NCI-H146 treated with DMSO at 0.1 percent for 48 hours (cell line): ENCODE data around the gene ANKRD13B.

Experiments
- DNase-seq: peaks from one replicate; lab custom pipeline; 2025; ENCODE audit not compliant: unreplicated experiment; lab: John Stamatoyannopoulos, UW

The ANKRD13B gene

GRCh38 chr17:29568331-29569244 is 24.3 kb upstream of the ANKRD13B start, which contains the start of gene TP53I13:
Gene TP53I13 (plus strand): TSS chr17:29568701. CDS start chr17:29568759, 58 bp downstream.
- DNase-seq: peak; percentile 46

- DNase-seq: no peak
Measured at GRCh38 chr17:29569245-29569950, 23.5 kb upstream of the ANKRD13B start.

GRCh38 chr17:29570521-29570920 is 22.4 kb upstream of the ANKRD13B start:
- DNase-seq: no peak

- no peak for DNase-seq
Measured at GRCh38 chr17:29571486-29571882, 21.4 kb upstream of the ANKRD13B start.

- no peak for DNase-seq
Measured at GRCh38 chr17:29571883-29572681, 20.9 kb upstream of the ANKRD13B start.

GRCh38 chr17:29572691-29573557 is 20.0 kb upstream of the ANKRD13B start:
- no peak for DNase-seq

- no peak for DNase-seq
Measured at GRCh38 chr17:29573558-29573869, 19.4 kb upstream of the ANKRD13B start.

GRCh38 chr17:29573871-29574731 is 18.8 kb upstream of the ANKRD13B start:
- no peak for DNase-seq

- no peak for DNase-seq
Measured at GRCh38 chr17:29574732-29575510, 18.0 kb upstream of the ANKRD13B start.

- DNase-seq: no peak
Measured at GRCh38 chr17:29575511-29576213, 17.3 kb upstream of the ANKRD13B start.

- DNase-seq: no peak
Measured at GRCh38 chr17:29576214-29577000, 16.5 kb upstream of the ANKRD13B start.

- DNase-seq: no peak
Measured at GRCh38 chr17:29577001-29577370, 15.9 kb upstream of the ANKRD13B start.

- DNase-seq: no peak
Measured at GRCh38 chr17:29577385-29578211, 15.3 kb upstream of the ANKRD13B start.

GRCh38 chr17:29578626-29579485 is 14.1 kb upstream of the ANKRD13B start:
- no peak for DNase-seq

- DNase-seq: peak; percentile 38
Measured at GRCh38 chr17:29579866-29580771, 12.8 kb upstream of the ANKRD13B start.
